Neuron (in vitro differentiated cells): ENCODE data around the gene P3H3.

Source experiments
- H2AFZ ChIP-seq: one replicate; pipeline ENCODE4 v1.6.1; 2013; ENCODE audit warnings: low read depth, mild to moderate bottlenecking, inconsistent platforms, low read length, moderate library complexity
- H3K27me3 ChIP-seq: one replicate; pipeline ENCODE4 v1.6.1; 2013; ENCODE audit warnings: low read length; ENCODE audit not compliant: insufficient read depth
- H3K36me3 ChIP-seq: one replicate; pipeline ENCODE4 v1.6.1; 2013; ENCODE audit warnings: low read length; ENCODE audit not compliant: insufficient read depth
- H3K4me1 ChIP-seq: one replicate; pipeline ENCODE4 v1.6.1; 2013; ENCODE audit warnings: low read length; ENCODE audit not compliant: insufficient read depth
- H3K4me3 ChIP-seq: 2 replicates; pipeline ENCODE4 v1.5.1; 2013; ENCODE audit warnings: mild to moderate bottlenecking, low read length, moderate library complexity
- H3K9me3 ChIP-seq: one replicate; pipeline ENCODE4 v1.6.1; 2013; ENCODE audit warnings: low read length

Gene P3H3

GRCh38 chr12:6849976-6850560 lies 21.9 kb downstream of the P3H3 start:
- Histone ChIP-seq H3K9me3 (no peaks in the 10 kb centered on the region), H3K4me3 (peak overlapping the region; percentile 59), H2AFZ (no peak overlapping the region), H3K4me1 (peaks cover 27% of the 10 kb centered on the region), H3K27me3 (no peaks in the 10 kb centered on the region), H3K36me3 (peaks cover 46% of the 10 kb centered on the region)

DNA sequence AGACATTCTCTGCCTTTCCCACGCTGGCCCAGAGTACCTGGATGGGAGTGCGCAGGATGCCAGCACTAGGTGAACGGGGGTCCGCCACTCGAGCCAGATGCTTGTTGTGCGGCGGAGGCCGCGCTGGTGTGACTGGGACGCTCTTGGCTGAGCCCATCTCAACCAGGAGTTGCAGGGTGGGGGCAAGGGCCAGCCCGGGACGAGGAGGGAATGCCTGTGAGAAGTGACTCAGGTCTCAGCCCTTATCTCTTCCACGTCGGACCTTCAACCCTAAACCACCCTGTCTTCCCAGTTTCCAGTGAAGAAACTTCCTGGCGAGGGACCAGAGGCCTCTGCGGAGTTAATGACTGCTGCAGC lies 22.6 kb downstream of the P3H3 start:
- peaks cover 43% of the 10 kb centered on the region for H3K36me3 ChIP-seq
- H3K9me3 ChIP-seq = no peaks in the 10 kb centered on the region
- no peak overlapping the region for H2AFZ ChIP-seq
- peak overlapping the region; percentile 59 for H3K4me3 ChIP-seq
- H3K4me1 ChIP-seq = peaks cover 27% of the 10 kb centered on the region
- H3K27me3 ChIP-seq = no peaks in the 10 kb centered on the region

- Histone ChIP-seq H3K27me3 (no peaks in the 10 kb centered on the region), H3K9me3 (no peaks in the 10 kb centered on the region), H3K36me3 (peaks cover 43% of the 10 kb centered on the region), H3K4me1 (peaks cover 27% of the 10 kb centered on the region), H3K4me3 (peak within 1 kb of the TSS; percentile 59), H2AFZ (peak within 1 kb of the TSS; percentile 8)
Measured at GRCh38 chr12:6851153-6851920, 23.1 kb downstream of the P3H3 start, which contains the start of gene CDCA3. Gene CDCA3 (minus strand): TSS chr12:6851286. CDS start chr12:6850952, 334 bp downstream.

DNA sequence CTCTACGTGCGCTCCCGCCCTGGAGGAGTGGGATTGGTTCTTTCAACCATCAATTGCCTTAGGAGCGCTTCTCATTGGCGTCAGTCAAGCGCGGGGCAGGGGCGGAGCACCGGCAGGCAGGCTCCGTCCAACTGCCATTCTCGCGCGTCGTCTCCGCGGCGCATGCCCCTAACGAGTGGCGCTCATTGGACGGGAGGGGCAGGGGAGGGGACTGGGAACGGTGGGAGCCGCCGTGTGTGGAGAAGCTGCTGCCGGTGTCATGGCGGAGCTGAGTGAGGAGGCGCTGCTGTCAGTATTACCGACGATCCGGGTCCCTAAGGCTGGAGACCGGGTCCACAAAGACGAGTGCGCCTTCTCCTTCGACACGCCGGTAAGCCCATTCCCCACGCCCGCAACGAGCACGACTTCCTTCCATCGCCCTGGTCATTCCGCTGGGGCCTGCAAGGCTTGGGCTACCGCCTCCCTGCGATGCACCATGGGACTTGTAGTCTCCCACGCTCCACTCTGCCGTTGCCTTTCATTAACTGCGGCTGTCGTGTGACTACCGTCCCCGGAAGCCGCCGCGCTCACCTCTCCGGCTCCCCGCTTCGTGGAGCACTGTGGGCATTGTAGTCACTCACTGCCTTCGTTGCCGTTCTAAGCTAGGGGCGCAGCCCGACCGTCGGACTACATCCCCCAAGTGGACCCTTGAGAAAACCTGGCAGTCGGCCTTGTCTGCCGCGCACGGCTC lies 23.9 kb downstream of the P3H3 start, which contains the start of gene USP5:
Gene USP5 (plus strand): TSS at position 230 of the 730 bp plus-strand sequence. CDS start 30 bp downstream, at position 260.
- no peaks in the 10 kb centered on the region for H3K9me3 ChIP-seq
- peaks cover 27% of the 10 kb centered on the region for H3K4me1 ChIP-seq
- peaks cover 41% of the 10 kb centered on the region for H3K36me3 ChIP-seq
- H3K4me3 ChIP-seq = peak within 1 kb of the TSS; percentile 59
- peak within 1 kb of the TSS; percentile 8 for H2AFZ ChIP-seq
- H3K27me3 ChIP-seq = no peaks in the 10 kb centered on the region

DNA sequence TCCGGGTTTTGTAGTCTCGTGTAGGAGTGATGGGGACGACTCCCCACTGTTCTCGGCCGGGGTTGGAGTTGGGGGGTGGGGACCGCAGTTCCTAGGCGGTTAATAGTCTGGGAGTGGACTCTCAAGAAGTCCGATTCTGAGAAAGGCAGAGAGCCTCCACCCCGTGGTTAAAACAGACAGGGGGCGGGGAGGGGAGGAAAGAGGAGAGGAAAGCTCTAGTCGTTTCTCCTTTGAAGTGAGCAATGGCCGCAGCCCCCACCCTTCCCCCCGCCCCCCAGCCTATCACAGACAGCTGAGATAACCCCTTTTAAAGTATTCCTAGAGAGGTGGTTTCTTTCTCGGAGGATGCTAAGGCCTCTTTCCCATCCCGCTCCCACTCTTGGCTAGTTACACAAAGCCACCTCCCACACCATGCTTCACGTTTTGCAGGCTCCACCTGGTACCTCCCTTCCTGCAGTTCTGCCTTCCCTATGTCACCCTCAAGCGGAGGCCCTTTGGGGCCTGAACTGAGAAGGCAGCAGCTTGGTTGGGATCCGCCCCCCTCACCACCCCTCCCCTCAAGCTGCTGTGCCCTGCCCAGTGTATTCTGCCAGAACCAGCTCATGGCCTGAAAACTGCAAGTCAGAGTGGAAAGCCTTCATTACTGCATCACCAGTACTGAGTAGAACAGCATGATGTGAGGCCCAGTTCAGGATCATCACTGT lies 24.6 kb downstream of the P3H3 start:
- Histone ChIP-seq H3K4me1 (peaks cover 27% of the 10 kb centered on the region), H3K9me3 (no peaks in the 10 kb centered on the region), H3K4me3 (peak overlapping the region; percentile 59), H3K27me3 (no peaks in the 10 kb centered on the region), H2AFZ (no peak overlapping the region), H3K36me3 (peaks cover 41% of the 10 kb centered on the region)

DNA sequence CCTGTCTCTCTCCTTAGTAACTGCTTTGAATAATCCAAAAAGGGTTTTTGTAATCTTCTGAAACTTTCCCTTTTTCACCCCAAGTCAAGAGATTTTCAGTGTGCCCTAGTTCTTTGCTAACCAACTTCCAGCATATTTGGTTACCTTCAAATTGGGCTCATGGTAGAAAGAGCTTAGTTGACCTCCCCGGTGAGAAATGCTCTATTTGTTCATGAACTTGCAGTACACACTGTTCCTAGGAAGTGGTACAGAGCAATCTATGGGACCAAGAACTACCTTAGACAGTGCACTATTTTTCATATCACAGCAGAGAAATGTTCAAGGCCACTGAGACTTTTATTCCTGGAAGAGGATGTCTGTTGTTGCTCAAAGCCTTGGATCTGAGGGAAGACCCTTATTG lies 25.4 kb downstream of the P3H3 start:
- Histone ChIP-seq H3K9me3 (no peaks in the 10 kb centered on the region), H3K36me3 (peaks cover 43% of the 10 kb centered on the region), H2AFZ (no peak overlapping the region), H3K4me3 (peak overlapping the region; percentile 59), H3K4me1 (peaks cover 27% of the 10 kb centered on the region), H3K27me3 (no peaks in the 10 kb centered on the region)

DNA sequence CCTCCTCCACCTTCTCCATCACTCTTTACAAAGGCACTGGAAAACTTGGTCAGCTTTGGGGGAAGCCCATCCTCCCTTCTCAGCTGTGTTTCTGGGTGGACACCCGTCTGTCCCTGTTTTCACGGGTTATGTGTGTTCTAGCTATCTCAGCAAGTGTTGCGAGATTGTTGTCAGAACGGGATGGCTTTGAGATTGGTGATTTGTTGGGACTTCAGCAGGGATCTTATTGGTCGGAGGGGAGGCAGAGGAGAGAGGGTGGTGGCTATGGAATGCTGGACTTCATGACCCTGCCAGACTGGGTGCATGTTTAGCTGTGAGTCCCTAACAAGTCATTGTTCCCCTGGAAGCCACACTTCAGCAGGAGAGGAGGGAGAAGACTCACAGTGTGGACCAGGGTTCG lies 25.8 kb downstream of the P3H3 start:
- no peaks in the 10 kb centered on the region for H3K27me3 ChIP-seq
- H3K36me3 ChIP-seq = peaks cover 44% of the 10 kb centered on the region
- peaks cover 27% of the 10 kb centered on the region for H3K4me1 ChIP-seq
- H2AFZ ChIP-seq = no peak overlapping the region
- no peak overlapping the region for H3K4me3 ChIP-seq
- no peaks in the 10 kb centered on the region for H3K9me3 ChIP-seq

- H3K36me3 ChIP-seq = peaks cover 46% of the 10 kb centered on the region
- H3K4me3 ChIP-seq = no peak overlapping the region
- H3K9me3 ChIP-seq = no peaks in the 10 kb centered on the region
- no peak overlapping the region for H2AFZ ChIP-seq
- H3K4me1 ChIP-seq = peaks cover 21% of the 10 kb centered on the region
- H3K27me3 ChIP-seq = no peaks in the 10 kb centered on the region
Measured at GRCh38 chr12:6855322-6855721, 27.1 kb downstream of the P3H3 start.

GRCh38 chr12:6858799-6859198 lies 30.6 kb downstream of the P3H3 start:
- peaks cover 5% of the 10 kb centered on the region for H3K4me1 ChIP-seq
- peaks cover 79% of the 10 kb centered on the region for H3K36me3 ChIP-seq
- no peak overlapping the region for H3K4me3 ChIP-seq
- no peak overlapping the region for H2AFZ ChIP-seq
- no peaks in the 10 kb centered on the region for H3K9me3 ChIP-seq
- no peaks in the 10 kb centered on the region for H3K27me3 ChIP-seq

DNA sequence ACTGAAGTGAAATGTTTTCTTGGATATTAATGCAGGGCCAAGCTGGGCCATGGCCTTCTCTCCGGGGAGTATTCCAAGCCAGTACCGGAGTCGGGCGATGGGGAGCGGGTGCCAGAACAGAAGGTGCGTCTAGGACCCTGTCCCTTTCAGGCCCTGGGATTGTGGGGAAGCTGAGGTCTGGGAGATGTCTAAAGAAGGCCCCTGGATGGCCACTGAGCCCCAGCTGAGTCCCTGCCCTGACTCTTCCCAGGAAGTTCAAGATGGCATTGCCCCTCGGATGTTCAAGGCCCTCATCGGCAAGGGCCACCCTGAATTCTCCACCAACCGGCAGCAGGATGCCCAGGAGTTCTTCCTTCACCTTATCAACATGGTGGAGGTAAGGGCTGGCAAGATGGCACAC lies 31.9 kb downstream of the P3H3 start:
- H3K4me1 ChIP-seq = no peaks in the 10 kb centered on the region
- H2AFZ ChIP-seq = no peak overlapping the region
- H3K36me3 ChIP-seq = peaks cover 90% of the 10 kb centered on the region
- H3K4me3 ChIP-seq = no peak overlapping the region
- H3K9me3 ChIP-seq = no peaks in the 10 kb centered on the region
- no peaks in the 10 kb centered on the region for H3K27me3 ChIP-seq

GRCh38 chr12:6860942-6861341 lies 32.7 kb downstream of the P3H3 start:
- Histone ChIP-seq H3K4me3 (no peak overlapping the region), H3K27me3 (no peaks in the 10 kb centered on the region), H3K9me3 (no peaks in the 10 kb centered on the region), H2AFZ (no peak overlapping the region), H3K4me1 (no peaks in the 10 kb centered on the region), H3K36me3 (peaks cover 92% of the 10 kb centered on the region)

- no peaks in the 10 kb centered on the region for H3K27me3 ChIP-seq
- H3K4me3 ChIP-seq = no peak overlapping the region
- H2AFZ ChIP-seq = no peak overlapping the region
- H3K36me3 ChIP-seq = peaks cover 91% of the 10 kb centered on the region
- H3K9me3 ChIP-seq = no peaks in the 10 kb centered on the region
- H3K4me1 ChIP-seq = no peaks in the 10 kb centered on the region
Measured at GRCh38 chr12:6861391-6861790, 33.2 kb downstream of the P3H3 start.

GRCh38 chr12:6863033-6863432 lies 34.8 kb downstream of the P3H3 start:
- H2AFZ ChIP-seq = no peak overlapping the region

More at GRCh38 chr12:6863033-6863432, 34.8 kb downstream of the P3H3 start:
- H3K36me3 ChIP-seq = peaks cover 76% of the 10 kb centered on the region
- H3K27me3 ChIP-seq = no peaks in the 10 kb centered on the region
- H3K4me1 ChIP-seq = peaks cover 7% of the 10 kb centered on the region
- no peaks in the 10 kb centered on the region for H3K9me3 ChIP-seq
- H3K4me3 ChIP-seq = no peak overlapping the region
